Activated CD4-positive, alpha-beta T cell treated with anti-CD3 and anti-CD28 coated beads for 1 hour (primary cell): Measurements from ENCODE around the gene SRPK2.
"Not testable (repeated sequence)": the region's sequence is repeated elsewhere in the genome, so short reads cannot be mapped to it uniquely, and the experiment has no call there.

Experiments
- DNase-seq: peaks from one replicate; pipeline ENCODE4 v3.0.0-alpha.2; 2020

Gene SRPK2

GRCh38 chr7:105369944-105370343 is 18.8 kb downstream of the SRPK2 start:
- DNase-seq, result no peak

- DNase-seq, result no peak
Measured at GRCh38 chr7:105367458-105367857, 21.3 kb downstream of the SRPK2 start.

GRCh38 chr7:105365541-105366534 is 22.9 kb downstream of the SRPK2 start:
- no peak for DNase-seq

GRCh38 chr7:105364684-105365083 is 24.0 kb downstream of the SRPK2 start:
- no peak for DNase-seq

GRCh38 chr7:105363657-105364056 is 25.1 kb downstream of the SRPK2 start:
- DNase-seq, result not testable (repeated sequence)

- not testable (repeated sequence) for DNase-seq
Measured at GRCh38 chr7:105362685-105363084, 26.0 kb downstream of the SRPK2 start.

GRCh38 chr7:105361995-105362394 is 26.7 kb downstream of the SRPK2 start:
- DNase-seq, result not testable (repeated sequence)

- DNase-seq, result not testable (repeated sequence)
Measured at GRCh38 chr7:105360149-105360548, 28.6 kb downstream of the SRPK2 start.

GRCh38 chr7:105355701-105356100 is 33.0 kb downstream of the SRPK2 start:
- no peak for DNase-seq

GRCh38 chr7:105354383-105354782 is 34.3 kb downstream of the SRPK2 start:
- no peak for DNase-seq

GRCh38 chr7:105353752-105354328 is 34.9 kb downstream of the SRPK2 start:
- no peak for DNase-seq

GRCh38 chr7:105352901-105353668 is 35.6 kb downstream of the SRPK2 start:
- no peak for DNase-seq

GRCh38 chr7:105352018-105352612 is 36.6 kb downstream of the SRPK2 start:
- peak; percentile 19 for DNase-seq

GRCh38 chr7:105350906-105351305 is 37.8 kb downstream of the SRPK2 start:
- DNase-seq, result no peak

- DNase-seq, result not testable (repeated sequence)
Measured at GRCh38 chr7:105348177-105348576, 40.5 kb downstream of the SRPK2 start.

GRCh38 chr7:105346593-105347322 is 42.0 kb downstream of the SRPK2 start:
- DNase-seq, result no peak

- no peak for DNase-seq
Measured at GRCh38 chr7:105346138-105346537, 42.6 kb downstream of the SRPK2 start.

GRCh38 chr7:105345725-105346124 is 43.0 kb downstream of the SRPK2 start:
- DNase-seq, result no peak

- DNase-seq, result no peak
Measured at GRCh38 chr7:105345003-105345402, 43.7 kb downstream of the SRPK2 start.

- DNase-seq, result no peak
Measured at GRCh38 chr7:105339404-105340323, 49.1 kb downstream of the SRPK2 start.

- no peak for DNase-seq
Measured at GRCh38 chr7:105337529-105337928, 51.2 kb downstream of the SRPK2 start.
